GM21723 (cell line): ENCODE measurements around the gene BUD31.

Experiments
- ATAC-seq: cut with Tn5 transposase; IDR thresholded peaks from one replicate; pipeline ENCODE4 v1.9.1; 2021; ENCODE audit warnings: mild to moderate bottlenecking, moderate library complexity; ENCODE audit not compliant: unreplicated experiment

Gene BUD31

GRCh38 chr7:99408379-99409191 lies at the start of gene BUD31, which contains the start of gene PDAP1:
Gene BUD31 (plus strand): TSS chr7:99408969. CDS start chr7:99411093, 2,124 bp downstream.
Gene PDAP1 (minus strand): TSS chr7:99408597. CDS start chr7:99408548, 49 bp downstream.
- ATAC-seq = peak; percentile 76

- ATAC-seq = no peak
These were observed 49.2 kb upstream of the BUD31 start for GRCh38 chr7:99359465-99360154.

- ATAC-seq = no peak
These were observed 46.0 kb upstream of the BUD31 start for GRCh38 chr7:99362801-99363200.

GRCh38 chr7:99363286-99363685 lies 45.5 kb upstream of the BUD31 start:
- ATAC-seq = no peak

GRCh38 chr7:99365318-99366141 lies 43.2 kb upstream of the BUD31 start:
- ATAC-seq = no peak

- no peak for ATAC-seq
These were observed 42.1 kb upstream of the BUD31 start for GRCh38 chr7:99366646-99367045.

- no peak for ATAC-seq
These were observed 39.9 kb upstream of the BUD31 start for GRCh38 chr7:99368750-99369389.

GRCh38 chr7:99369767-99370391 lies 38.9 kb upstream of the BUD31 start:
- ATAC-seq = no peak

GRCh38 chr7:99371376-99371920 lies 37.3 kb upstream of the BUD31 start:
- no peak for ATAC-seq

GRCh38 chr7:99372275-99373090 lies 36.3 kb upstream of the BUD31 start:
- no peak for ATAC-seq

GRCh38 chr7:99373091-99374066 lies 35.4 kb upstream of the BUD31 start:
- no peak for ATAC-seq

GRCh38 chr7:99374111-99375064 lies 34.4 kb upstream of the BUD31 start, which contains the start of gene ARPC1B:
Gene ARPC1B (plus strand): TSS chr7:99374730. CDS start chr7:99385715, 10,985 bp downstream.
- peak; percentile 55 for ATAC-seq

GRCh38 chr7:99375070-99375807 lies 33.5 kb upstream of the BUD31 start:
- ATAC-seq = peak; percentile 50

- ATAC-seq = peak; percentile 20
These were observed 29.7 kb upstream of the BUD31 start for GRCh38 chr7:99379043-99379577.

GRCh38 chr7:99379693-99380031 lies 29.1 kb upstream of the BUD31 start:
- peak; percentile 17 for ATAC-seq
